ENCODE data around the gene INSM2. TPM values are rescaled to one million over a fixed set of nuclear protein-coding genes. Genes with fewer than 3 reads are reported as not detected.

INSM2 gene
- total RNA-seq, 1 experiment from 2014 or later = not detected

DNA sequence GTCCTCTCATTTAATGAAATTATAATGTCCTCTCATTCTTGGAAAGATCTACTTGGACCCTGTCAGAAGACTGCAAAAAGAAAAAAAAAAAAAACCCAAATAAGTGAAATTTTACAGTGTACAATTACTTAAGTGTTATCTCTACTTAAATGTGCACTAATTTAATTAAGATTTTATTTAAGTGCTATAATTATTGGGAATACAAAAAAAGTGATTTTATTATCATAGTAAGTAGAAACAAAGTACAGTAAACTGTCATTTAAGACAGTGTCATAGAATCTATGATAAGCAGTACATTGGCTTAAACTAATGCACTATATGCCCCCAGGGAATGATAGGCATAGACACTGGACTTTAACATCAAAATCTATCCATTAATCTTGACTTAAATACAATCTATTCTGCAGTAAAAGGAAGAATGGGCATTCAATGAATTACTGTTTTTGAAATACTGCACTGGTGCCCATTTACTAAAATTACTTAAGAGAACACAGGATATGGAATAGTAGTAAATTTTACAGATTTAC, 23.3 kb downstream of the INSM2 start:
- H3K4me1 ChIP-seq (ENCODE audit: insufficient read depth, low read length, poor library complexity, severe bottlenecking) = no peaks in the 10 kb centered on the region
- H3K27me3 ChIP-seq (replicated peaks; ENCODE audit: insufficient read depth, low read depth, low read length, poor library complexity) = no peaks in the 10 kb centered on the region
- no peaks in the 10 kb centered on the region for H3K36me3 ChIP-seq (ENCODE audit: insufficient read depth, low read length, poor library complexity, severe bottlenecking)
- BruUV-seq (replicated peaks) = no TSS peak
- TF ChIP-seq, protein P1, sequence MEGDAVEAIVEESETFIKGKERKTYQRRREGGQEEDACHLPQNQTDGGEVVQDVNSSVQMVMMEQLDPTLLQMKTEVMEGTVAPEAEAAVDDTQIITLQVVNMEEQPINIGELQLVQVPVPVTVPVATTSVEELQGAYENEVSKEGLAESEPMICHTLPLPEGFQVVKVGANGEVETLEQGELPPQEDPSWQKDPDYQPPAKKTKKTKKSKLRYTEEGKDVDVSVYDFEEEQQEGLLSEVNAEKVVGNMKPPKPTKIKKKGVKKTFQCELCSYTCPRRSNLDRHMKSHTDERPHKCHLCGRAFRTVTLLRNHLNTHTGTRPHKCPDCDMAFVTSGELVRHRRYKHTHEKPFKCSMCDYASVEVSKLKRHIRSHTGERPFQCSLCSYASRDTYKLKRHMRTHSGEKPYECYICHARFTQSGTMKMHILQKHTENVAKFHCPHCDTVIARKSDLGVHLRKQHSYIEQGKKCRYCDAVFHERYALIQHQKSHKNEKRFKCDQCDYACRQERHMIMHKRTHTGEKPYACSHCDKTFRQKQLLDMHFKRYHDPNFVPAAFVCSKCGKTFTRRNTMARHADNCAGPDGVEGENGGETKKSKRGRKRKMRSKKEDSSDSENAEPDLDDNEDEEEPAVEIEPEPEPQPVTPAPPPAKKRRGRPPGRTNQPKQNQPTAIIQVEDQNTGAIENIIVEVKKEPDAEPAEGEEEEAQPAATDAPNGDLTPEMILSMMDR (conservative IDR thresholded peaks at IDR 0.05; ENCODE audit: low read depth, low read length) = no peak
- no peak for TF ChIP-seq EZH2 (IDR thresholded peaks at IDR 0.05; ENCODE audit: borderline replicate concordance, low read depth, low read length, poor library complexity, severe bottlenecking)
- H3K4me3 ChIP-seq (ENCODE audit: low read depth, low read length, poor library complexity, severe bottlenecking) = no peak overlapping the region
- no peak overlapping the region for H3K27ac ChIP-seq (ENCODE audit: low read depth, low read length, poor library complexity, severe bottlenecking)
- no peaks in the 10 kb centered on the region for H3K9me3 ChIP-seq (ENCODE audit: low read depth, low read length, poor library complexity, severe bottlenecking)
- ChIA-PET POLR2A (ENCODE audit: low non-redundant PET) (no interaction called here), CTCF (no interaction called here)
- no peak for DNase-seq (ENCODE audit: low spot score)
- intact Hi-C loops (cut with micrococcal nuclease; ENCODE audit: unreplicated experiment) = no loop called here

DNA sequence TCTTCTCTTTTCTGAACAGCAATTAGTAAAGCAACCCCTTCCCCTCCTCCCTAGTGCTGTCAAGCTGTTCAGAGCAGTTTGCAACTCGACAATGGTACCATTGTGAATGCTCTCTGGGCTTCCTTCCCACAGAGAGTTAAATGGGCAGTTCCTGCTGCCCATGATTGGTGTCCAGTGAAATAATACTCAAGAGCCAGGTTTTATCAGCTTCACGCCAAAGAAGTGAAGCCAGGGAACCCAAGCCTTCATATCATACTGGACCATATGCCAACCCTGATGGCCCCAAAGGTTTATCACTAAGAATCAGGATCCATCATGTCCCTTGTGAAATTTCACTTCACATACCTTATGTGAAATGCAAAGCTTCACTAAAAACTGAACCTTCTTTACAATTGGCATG, 24.7 kb downstream of the INSM2 start:
- ChIA-PET POLR2A (ENCODE audit: low non-redundant PET) (no interaction called here), CTCF (no interaction called here)
- no peak for TF ChIP-seq EZH2 (IDR thresholded peaks at IDR 0.05; ENCODE audit: borderline replicate concordance, low read depth, low read length, poor library complexity, severe bottlenecking)
- TF ChIP-seq, protein P1 (conservative IDR thresholded peaks at IDR 0.05; ENCODE audit: low read depth, low read length) = no peak
- DNase-seq (ENCODE audit: low spot score) = no peak
- Histone ChIP-seq H3K27ac (ENCODE audit: low read depth, low read length, poor library complexity, severe bottlenecking) (no peak overlapping the region), H3K4me3 (ENCODE audit: low read depth, low read length, poor library complexity, severe bottlenecking) (no peak overlapping the region), H3K9me3 (ENCODE audit: low read depth, low read length, poor library complexity, severe bottlenecking) (no peaks in the 10 kb centered on the region), H3K36me3 (ENCODE audit: insufficient read depth, low read length, poor library complexity, severe bottlenecking) (no peaks in the 10 kb centered on the region), H3K27me3 (replicated peaks; ENCODE audit: insufficient read depth, low read depth, low read length, poor library complexity) (no peaks in the 10 kb centered on the region), H3K4me1 (ENCODE audit: insufficient read depth, low read length, poor library complexity, severe bottlenecking) (no peaks in the 10 kb centered on the region)
- no TSS peak for BruUV-seq (replicated peaks)
- intact Hi-C loops (cut with micrococcal nuclease; ENCODE audit: unreplicated experiment) = no loop called here

GRCh38 chr14:35565871-35566464, 32.0 kb downstream of the INSM2 start:
- BruUV-seq (replicated peaks) = no TSS peak
- ChIA-PET POLR2A (ENCODE audit: low non-redundant PET) (no interaction called here), CTCF (no interaction called here)
- Histone ChIP-seq H3K27ac (ENCODE audit: low read depth, low read length, poor library complexity, severe bottlenecking) (no peak overlapping the region), H3K9me3 (ENCODE audit: low read depth, low read length, poor library complexity, severe bottlenecking) (no peaks in the 10 kb centered on the region), H3K4me1 (ENCODE audit: insufficient read depth, low read length, poor library complexity, severe bottlenecking) (no peaks in the 10 kb centered on the region), H3K4me3 (ENCODE audit: low read depth, low read length, poor library complexity, severe bottlenecking) (no peak overlapping the region), H3K27me3 (replicated peaks; ENCODE audit: insufficient read depth, low read depth, low read length, poor library complexity) (no peaks in the 10 kb centered on the region), H3K36me3 (ENCODE audit: insufficient read depth, low read length, poor library complexity, severe bottlenecking) (no peaks in the 10 kb centered on the region)
- intact Hi-C loops (cut with micrococcal nuclease; ENCODE audit: unreplicated experiment) = no loop called here
- TF ChIP-seq, protein P1 (conservative IDR thresholded peaks at IDR 0.05; ENCODE audit: low read depth, low read length) = no peak
- no peak for TF ChIP-seq EZH2 (IDR thresholded peaks at IDR 0.05; ENCODE audit: borderline replicate concordance, low read depth, low read length, poor library complexity, severe bottlenecking)
- DNase-seq (ENCODE audit: low spot score) = no peak
